Vagina (tissue), 2 donors: Measurements from ENCODE around the gene EGFLAM.

ENCODE experiments used
- POLR2A ChIP-seq, 2 donors: fragments of 450-650 bp; IDR thresholded peaks; one replicate each; pipeline ENCODE4 v1.6.1; 2017; ENCODE audit warnings: antibody characterized with exemption in 2 of 2, mild to moderate bottlenecking in 2 of 2, moderate library complexity in 2 of 2
- POLR2AphosphoS5 ChIP-seq, 2 donors: sonication (generic); formaldehyde crosslinking; IDR thresholded peaks; one replicate each; pipeline ENCODE4 v1.9.0; 2017; ENCODE audit warnings: antibody characterized with exemption in 2 of 2, mild to moderate bottlenecking in 2 of 2, low read depth in 1 of 2; ENCODE audit not compliant: insufficient read depth in 1 of 2
- TF ChIP-seq, protein P1 (sequence below), 3 experiments: fragments of 450-650 bp in 2 of 3; fragments of 200-600 bp in 1 of 3; sonication (generic) in 1 of 3; IDR thresholded peaks; one replicate each; pipeline ENCODE4 v1.5.1; 2017 to 2019; ENCODE audit warnings: antibody characterized with exemption in 3 of 3, mild to moderate bottlenecking in 2 of 3, moderate library complexity in 2 of 3

DNA sequence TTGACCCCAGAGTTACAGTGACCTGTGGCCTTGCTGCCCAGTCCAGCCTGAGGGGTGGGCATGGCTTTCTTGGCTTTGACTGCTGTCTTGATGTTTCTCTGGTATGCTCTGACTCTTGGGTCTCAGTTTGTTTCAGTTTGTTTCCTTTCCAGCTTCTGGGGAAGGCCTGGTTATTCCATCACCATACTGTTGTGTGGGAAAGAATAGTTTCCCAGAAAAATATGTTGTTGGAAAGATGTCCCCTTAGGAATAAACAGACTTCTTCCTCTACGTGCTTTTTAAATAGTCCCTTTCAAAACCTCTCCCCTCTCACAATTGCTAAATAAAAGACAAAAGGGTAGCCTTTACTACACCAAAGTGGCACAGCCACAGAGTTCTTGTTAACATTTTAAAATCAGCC lies 49.5 kb downstream of the EGFLAM start:
- TF ChIP-seq, protein P1, sequence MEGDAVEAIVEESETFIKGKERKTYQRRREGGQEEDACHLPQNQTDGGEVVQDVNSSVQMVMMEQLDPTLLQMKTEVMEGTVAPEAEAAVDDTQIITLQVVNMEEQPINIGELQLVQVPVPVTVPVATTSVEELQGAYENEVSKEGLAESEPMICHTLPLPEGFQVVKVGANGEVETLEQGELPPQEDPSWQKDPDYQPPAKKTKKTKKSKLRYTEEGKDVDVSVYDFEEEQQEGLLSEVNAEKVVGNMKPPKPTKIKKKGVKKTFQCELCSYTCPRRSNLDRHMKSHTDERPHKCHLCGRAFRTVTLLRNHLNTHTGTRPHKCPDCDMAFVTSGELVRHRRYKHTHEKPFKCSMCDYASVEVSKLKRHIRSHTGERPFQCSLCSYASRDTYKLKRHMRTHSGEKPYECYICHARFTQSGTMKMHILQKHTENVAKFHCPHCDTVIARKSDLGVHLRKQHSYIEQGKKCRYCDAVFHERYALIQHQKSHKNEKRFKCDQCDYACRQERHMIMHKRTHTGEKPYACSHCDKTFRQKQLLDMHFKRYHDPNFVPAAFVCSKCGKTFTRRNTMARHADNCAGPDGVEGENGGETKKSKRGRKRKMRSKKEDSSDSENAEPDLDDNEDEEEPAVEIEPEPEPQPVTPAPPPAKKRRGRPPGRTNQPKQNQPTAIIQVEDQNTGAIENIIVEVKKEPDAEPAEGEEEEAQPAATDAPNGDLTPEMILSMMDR (IDR thresholded peaks at IDR 0.05): no peak
- TF ChIP-seq POLR2A (IDR thresholded peaks at IDR 0.05) (no peak), POLR2AphosphoS5 (IDR thresholded peaks at IDR 0.05; ENCODE audit: insufficient read depth in 1 of 2, low read depth in 1 of 2) (no peak)
